KOPT-K1 (cell line): Measurements from ENCODE around the gene MEIS1.

Source experiments
- H3K27ac ChIP-seq: fragments of 200-600 bp; sonication (generic); 2 replicates; pipeline ENCODE4 v1.5.1; 2016; ENCODE audit warnings: antibody characterized with exemption, mild to moderate bottlenecking, low read depth, low read length; ENCODE audit not compliant: poor library complexity, severe bottlenecking
- H3K36me3 ChIP-seq: fragments of 200-600 bp; sonication (generic); 2 replicates; pipeline ENCODE4 v1.5.1; 2017; ENCODE audit warnings: antibody characterized with exemption, mild to moderate bottlenecking, low read length, moderate library complexity; ENCODE audit not compliant: insufficient read depth
- H3K9me3 ChIP-seq: fragments of 200-600 bp; sonication (generic); 2 replicates; pipeline ENCODE4 v1.5.1; 2017; ENCODE audit warnings: antibody characterized with exemption, low read length, mild to moderate bottlenecking; ENCODE audit not compliant: insufficient read depth, poor library complexity, severe bottlenecking

The MEIS1 gene

GRCh38 chr2:66437691-66438497, 3.0 kb downstream of the MEIS1 start:
- Histone ChIP-seq H3K27ac (no peak overlapping the region), H3K36me3 (no peaks in the 10 kb centered on the region), H3K9me3 (no peaks in the 10 kb centered on the region)

- Histone ChIP-seq H3K9me3 (no peaks in the 10 kb centered on the region), H3K36me3 (no peaks in the 10 kb centered on the region), H3K27ac (no peak overlapping the region)
Observed at GRCh38 chr2:66438498-66438833, 3.5 kb downstream of the MEIS1 start.

- Histone ChIP-seq H3K27ac (no peak overlapping the region), H3K9me3 (no peaks in the 10 kb centered on the region), H3K36me3 (no peaks in the 10 kb centered on the region)
Observed at GRCh38 chr2:66438891-66439811, 4.2 kb downstream of the MEIS1 start.

- Histone ChIP-seq H3K36me3 (no peaks in the 10 kb centered on the region), H3K27ac (no peak overlapping the region), H3K9me3 (peaks cover under 1% of the 10 kb centered on the region)
Observed at GRCh38 chr2:66439812-66440542, 5.1 kb downstream of the MEIS1 start.

GRCh38 chr2:66440708-66441497, 6.0 kb downstream of the MEIS1 start:
- Histone ChIP-seq H3K27ac (no peak overlapping the region), H3K36me3 (no peaks in the 10 kb centered on the region), H3K9me3 (peaks cover 7% of the 10 kb centered on the region)

GRCh38 chr2:66441581-66442320, 6.8 kb downstream of the MEIS1 start:
- H3K27ac ChIP-seq = no peak overlapping the region
- H3K36me3 ChIP-seq = no peaks in the 10 kb centered on the region
- peaks cover 7% of the 10 kb centered on the region for H3K9me3 ChIP-seq

GRCh38 chr2:66442516-66443185, 7.7 kb downstream of the MEIS1 start:
- no peaks in the 10 kb centered on the region for H3K36me3 ChIP-seq
- H3K27ac ChIP-seq = no peak overlapping the region
- H3K9me3 ChIP-seq = peaks cover 7% of the 10 kb centered on the region

GRCh38 chr2:66443186-66443978, 8.5 kb downstream of the MEIS1 start:
- Histone ChIP-seq H3K9me3 (peaks cover 7% of the 10 kb centered on the region), H3K27ac (no peak overlapping the region), H3K36me3 (no peaks in the 10 kb centered on the region)

GRCh38 chr2:66443979-66444861, 9.3 kb downstream of the MEIS1 start:
- H3K36me3 ChIP-seq = no peaks in the 10 kb centered on the region
- H3K9me3 ChIP-seq = peaks cover 7% of the 10 kb centered on the region
- H3K27ac ChIP-seq = no peak overlapping the region

GRCh38 chr2:66445076-66445924, 10.4 kb downstream of the MEIS1 start:
- H3K9me3 ChIP-seq = peaks cover 7% of the 10 kb centered on the region
- no peaks in the 10 kb centered on the region for H3K36me3 ChIP-seq
- H3K27ac ChIP-seq = no peak overlapping the region

- Histone ChIP-seq H3K9me3 (peaks cover 7% of the 10 kb centered on the region), H3K27ac (no peak overlapping the region), H3K36me3 (no peaks in the 10 kb centered on the region)
Observed at GRCh38 chr2:66445925-66446871, 11.3 kb downstream of the MEIS1 start.
